K562 (cell line): Measurements from ENCODE around the gene BIRC7.

ENCODE experiments used
- ATF1 ChIP-seq, 2 experiments: fragments of 450-650 bp in 1 of 2; IDR thresholded peaks; 2 replicates each; pipeline ENCODE4 v1.6.1; 2016; ENCODE audit warnings: missing compliant biosample characterization in 1 of 2, missing genetic modification characterization in 1 of 2
- EZH2 ChIP-seq: IDR thresholded peaks from 2 replicates; pipeline ENCODE4 v1.6.1; 2012; ENCODE audit warnings: low read depth, mild to moderate bottlenecking, inconsistent platforms, low read length, borderline replicate concordance
- HNRNPLL ChIP-seq: fragments of 200-400 bp; formaldehyde crosslinking; IDR thresholded peaks from 2 replicates; pipeline ENCODE4 v1.6.1; 2017; ENCODE audit warnings: low read length, low read depth, mild to moderate bottlenecking; ENCODE audit not compliant: poor library complexity, severe bottlenecking
- ZNF384 ChIP-seq: IDR thresholded peaks from 2 replicates; pipeline ENCODE4 v1.6.1; 2012; ENCODE audit warnings: low read depth, low read length, improper control_type of control experiment
- ZNF644 ChIP-seq: fragments of 200-800 bp; sonication (Bioruptor generic); IDR thresholded peaks from 2 replicates; pipeline ENCODE4 v1.6.1; 2016; ENCODE audit warnings: low read depth, missing genetic modification characterization, missing compliant biosample characterization
- TF ChIP-seq, protein P1 (sequence below), 3 experiments: IDR thresholded peaks in 2 of 3; conservative IDR thresholded peaks in 1 of 3; 2 replicates each; pipeline ENCODE4 v1.5.1; 2011 to 2012; ENCODE audit warnings: low read length in 3 of 3, mild to moderate bottlenecking in 3 of 3, control low read depth in 2 of 3, improper control_type of control experiment in 1 of 3, inconsistent platforms in 1 of 3, low read depth in 1 of 3, mixed read lengths in 1 of 3, moderate library complexity in 1 of 3; ENCODE audit not compliant: insufficient read depth in 2 of 3
- TF ChIP-seq, protein P2 (sequence below), 2 experiments: IDR thresholded peaks; 2 replicates each; pipeline ENCODE4 v1.6.1; 2012; ENCODE audit warnings: improper control_type of control experiment in 2 of 2, low read depth in 2 of 2, low read length in 2 of 2, borderline replicate concordance in 1 of 2
- TF ChIP-seq, protein P3 (sequence below): fragments of 450-650 bp; IDR thresholded peaks from 2 replicates; pipeline ENCODE4 v1.6.1; 2016; ENCODE audit warnings: borderline replicate concordance

DNA sequence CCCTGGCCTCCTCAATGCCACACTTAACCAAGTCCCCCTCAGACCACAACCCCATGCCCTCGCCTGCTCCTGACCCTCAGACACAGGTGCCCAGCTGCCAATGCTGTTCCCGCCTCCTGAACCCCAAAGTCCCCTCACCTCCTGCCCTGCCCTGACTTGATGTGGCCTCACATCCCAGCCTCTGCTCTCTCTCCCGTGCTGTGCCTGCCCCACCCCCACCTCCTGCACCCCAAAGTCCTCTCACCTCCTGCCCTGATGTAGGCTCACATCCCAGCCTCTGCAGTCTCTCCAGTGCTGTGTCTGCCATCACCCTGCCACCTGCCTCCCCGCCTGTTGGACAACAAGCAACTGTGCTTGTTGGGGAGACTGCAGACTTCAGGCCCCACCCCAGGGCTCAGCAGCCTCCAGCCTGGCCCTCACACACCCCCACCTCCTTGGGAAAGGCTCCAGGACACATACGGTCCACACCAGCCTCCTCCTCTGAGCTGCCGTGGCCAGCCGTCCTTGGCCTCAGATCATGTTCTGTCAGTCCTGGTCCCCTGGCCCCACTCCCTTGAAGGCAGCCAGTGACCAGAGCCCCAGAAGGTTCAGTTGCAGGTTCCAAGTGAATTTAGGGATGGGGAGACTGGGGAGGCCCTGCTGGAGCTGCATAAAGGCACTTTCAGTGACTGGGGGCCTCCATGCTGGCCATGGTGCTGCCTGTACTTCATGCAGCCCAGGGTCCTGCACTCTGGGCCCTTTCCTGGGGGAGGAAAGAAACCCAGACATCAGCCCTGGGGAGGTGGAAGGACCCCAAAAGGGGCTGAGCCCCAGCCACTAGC is 48.2 kb upstream of the BIRC7 start:
- TF ChIP-seq, protein P1, sequence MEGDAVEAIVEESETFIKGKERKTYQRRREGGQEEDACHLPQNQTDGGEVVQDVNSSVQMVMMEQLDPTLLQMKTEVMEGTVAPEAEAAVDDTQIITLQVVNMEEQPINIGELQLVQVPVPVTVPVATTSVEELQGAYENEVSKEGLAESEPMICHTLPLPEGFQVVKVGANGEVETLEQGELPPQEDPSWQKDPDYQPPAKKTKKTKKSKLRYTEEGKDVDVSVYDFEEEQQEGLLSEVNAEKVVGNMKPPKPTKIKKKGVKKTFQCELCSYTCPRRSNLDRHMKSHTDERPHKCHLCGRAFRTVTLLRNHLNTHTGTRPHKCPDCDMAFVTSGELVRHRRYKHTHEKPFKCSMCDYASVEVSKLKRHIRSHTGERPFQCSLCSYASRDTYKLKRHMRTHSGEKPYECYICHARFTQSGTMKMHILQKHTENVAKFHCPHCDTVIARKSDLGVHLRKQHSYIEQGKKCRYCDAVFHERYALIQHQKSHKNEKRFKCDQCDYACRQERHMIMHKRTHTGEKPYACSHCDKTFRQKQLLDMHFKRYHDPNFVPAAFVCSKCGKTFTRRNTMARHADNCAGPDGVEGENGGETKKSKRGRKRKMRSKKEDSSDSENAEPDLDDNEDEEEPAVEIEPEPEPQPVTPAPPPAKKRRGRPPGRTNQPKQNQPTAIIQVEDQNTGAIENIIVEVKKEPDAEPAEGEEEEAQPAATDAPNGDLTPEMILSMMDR (IDR thresholded peaks at IDR 0.05 in 2 of 3, conservative IDR thresholded peaks at IDR 0.05 in 1 of 3; ENCODE audit: insufficient read depth in 2 of 3, low read depth in 1 of 3, low read length in 3 of 3): no peak
- TF ChIP-seq, protein P2, sequence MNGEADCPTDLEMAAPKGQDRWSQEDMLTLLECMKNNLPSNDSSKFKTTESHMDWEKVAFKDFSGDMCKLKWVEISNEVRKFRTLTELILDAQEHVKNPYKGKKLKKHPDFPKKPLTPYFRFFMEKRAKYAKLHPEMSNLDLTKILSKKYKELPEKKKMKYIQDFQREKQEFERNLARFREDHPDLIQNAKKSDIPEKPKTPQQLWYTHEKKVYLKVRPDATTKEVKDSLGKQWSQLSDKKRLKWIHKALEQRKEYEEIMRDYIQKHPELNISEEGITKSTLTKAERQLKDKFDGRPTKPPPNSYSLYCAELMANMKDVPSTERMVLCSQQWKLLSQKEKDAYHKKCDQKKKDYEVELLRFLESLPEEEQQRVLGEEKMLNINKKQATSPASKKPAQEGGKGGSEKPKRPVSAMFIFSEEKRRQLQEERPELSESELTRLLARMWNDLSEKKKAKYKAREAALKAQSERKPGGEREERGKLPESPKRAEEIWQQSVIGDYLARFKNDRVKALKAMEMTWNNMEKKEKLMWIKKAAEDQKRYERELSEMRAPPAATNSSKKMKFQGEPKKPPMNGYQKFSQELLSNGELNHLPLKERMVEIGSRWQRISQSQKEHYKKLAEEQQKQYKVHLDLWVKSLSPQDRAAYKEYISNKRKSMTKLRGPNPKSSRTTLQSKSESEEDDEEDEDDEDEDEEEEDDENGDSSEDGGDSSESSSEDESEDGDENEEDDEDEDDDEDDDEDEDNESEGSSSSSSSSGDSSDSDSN (IDR thresholded peaks at IDR 0.05; ENCODE audit: borderline replicate concordance in 1 of 2, low read depth in 2 of 2, low read length in 2 of 2): no peak
- TF ChIP-seq EZH2 (no peak), ZNF384 (no peak), ATF1 (CRISPR knock-in tag; IDR thresholded peaks at IDR 0.05) (no peak), ATF1 (tag; IDR thresholded peaks at IDR 0.05) (no peak), ZNF644 (tag) (no peak), HNRNPLL (no peak)
- TF ChIP-seq, protein P3, sequence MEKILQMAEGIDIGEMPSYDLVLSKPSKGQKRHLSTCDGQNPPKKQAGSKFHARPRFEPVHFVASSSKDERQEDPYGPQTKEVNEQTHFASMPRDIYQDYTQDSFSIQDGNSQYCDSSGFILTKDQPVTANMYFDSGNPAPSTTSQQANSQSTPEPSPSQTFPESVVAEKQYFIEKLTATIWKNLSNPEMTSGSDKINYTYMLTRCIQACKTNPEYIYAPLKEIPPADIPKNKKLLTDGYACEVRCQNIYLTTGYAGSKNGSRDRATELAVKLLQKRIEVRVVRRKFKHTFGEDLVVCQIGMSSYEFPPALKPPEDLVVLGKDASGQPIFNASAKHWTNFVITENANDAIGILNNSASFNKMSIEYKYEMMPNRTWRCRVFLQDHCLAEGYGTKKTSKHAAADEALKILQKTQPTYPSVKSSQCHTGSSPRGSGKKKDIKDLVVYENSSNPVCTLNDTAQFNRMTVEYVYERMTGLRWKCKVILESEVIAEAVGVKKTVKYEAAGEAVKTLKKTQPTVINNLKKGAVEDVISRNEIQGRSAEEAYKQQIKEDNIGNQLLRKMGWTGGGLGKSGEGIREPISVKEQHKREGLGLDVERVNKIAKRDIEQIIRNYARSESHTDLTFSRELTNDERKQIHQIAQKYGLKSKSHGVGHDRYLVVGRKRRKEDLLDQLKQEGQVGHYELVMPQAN: no peak
